HG02885 (cell line): Measurements from ENCODE around the gene HOXD8.

Experiments used
- ATAC-seq: cut with Tn5 transposase; IDR thresholded peaks from one replicate; pipeline ENCODE4 v1.9.1; 2021; ENCODE audit warnings: mild to moderate bottlenecking; ENCODE audit not compliant: unreplicated experiment, poor library complexity

Gene HOXD8

DNA sequence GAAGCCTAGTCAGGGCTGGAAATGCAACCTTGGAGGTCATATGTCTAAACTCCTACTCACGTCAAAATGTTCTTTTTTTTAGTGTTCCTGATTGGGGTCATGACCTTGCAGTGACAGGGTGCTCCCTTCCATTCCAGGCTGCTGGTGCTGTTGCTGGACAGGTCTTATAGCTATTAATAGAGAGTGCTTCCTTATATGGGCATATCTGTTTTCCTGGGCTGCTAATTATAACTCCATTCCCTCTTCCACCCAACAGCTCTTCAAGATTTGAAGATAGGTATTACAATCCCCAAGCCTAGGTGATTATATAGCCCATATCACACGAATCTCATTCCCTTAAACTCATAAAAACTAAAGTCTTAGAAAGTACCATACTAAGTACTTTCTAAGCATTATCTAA, 40.2 kb downstream of the HOXD8 start:
- ATAC-seq = no peak

DNA sequence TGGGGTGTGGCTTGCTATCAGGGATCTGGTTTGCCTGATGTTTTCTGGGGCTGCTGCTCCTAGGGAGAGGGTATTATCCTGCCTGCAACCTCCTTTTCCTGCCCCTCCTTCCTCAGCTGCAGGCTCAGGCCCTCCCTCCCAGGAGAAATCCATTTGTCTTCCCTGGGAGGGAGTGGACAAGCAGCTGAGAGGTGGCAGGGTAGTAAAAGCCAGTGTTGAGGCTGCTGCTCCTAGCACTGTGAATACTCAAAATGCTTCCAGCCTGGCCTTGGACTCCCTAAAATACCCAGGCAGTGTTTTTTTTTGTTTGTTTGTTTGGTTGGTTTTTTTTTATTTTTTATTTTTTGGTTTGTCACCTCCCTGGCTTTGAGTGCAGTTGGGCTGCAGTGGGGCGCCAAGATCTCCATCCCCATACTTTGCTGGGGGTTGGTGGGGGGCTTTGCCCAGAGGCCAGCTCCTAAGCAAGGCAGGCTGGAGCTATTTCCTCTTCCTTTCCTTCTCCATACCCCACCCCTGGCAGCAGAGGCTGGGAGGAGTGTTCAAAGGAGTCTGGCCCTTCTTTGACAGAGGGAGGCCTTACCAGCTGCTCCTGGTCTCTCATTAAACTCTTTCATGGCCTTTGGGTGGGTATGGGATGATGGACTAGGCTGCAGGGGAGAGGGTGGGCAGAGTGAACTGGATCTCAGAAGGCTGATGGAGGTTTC, 41.2 kb downstream of the HOXD8 start:
- no peak for ATAC-seq

DNA sequence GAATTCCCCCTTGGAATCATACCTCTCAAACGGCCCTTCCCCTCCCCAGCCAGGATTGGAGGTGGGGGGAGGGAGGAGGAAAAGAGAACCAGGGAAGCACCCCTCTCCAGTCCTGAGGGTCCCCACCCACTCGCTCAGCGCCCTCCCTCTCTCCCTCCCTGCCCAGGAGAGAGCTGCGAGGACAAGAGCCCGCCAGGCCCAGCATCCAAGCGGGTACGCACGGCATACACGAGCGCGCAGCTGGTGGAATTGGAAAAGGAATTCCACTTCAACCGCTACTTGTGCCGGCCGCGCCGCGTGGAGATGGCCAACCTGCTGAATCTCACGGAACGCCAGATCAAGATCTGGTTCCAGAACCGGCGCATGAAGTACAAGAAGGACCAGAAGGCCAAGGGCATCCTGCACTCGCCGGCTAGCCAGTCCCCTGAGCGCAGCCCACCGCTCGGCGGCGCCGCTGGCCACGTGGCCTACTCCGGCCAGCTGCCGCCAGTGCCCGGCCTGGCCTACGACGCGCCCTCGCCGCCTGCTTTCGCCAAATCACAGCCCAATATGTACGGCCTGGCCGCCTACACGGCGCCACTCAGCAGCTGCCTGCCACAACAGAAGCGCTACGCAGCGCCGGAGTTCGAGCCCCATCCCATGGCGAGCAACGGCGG, 42.0 kb downstream of the HOXD8 start:
- ATAC-seq = no peak

DNA sequence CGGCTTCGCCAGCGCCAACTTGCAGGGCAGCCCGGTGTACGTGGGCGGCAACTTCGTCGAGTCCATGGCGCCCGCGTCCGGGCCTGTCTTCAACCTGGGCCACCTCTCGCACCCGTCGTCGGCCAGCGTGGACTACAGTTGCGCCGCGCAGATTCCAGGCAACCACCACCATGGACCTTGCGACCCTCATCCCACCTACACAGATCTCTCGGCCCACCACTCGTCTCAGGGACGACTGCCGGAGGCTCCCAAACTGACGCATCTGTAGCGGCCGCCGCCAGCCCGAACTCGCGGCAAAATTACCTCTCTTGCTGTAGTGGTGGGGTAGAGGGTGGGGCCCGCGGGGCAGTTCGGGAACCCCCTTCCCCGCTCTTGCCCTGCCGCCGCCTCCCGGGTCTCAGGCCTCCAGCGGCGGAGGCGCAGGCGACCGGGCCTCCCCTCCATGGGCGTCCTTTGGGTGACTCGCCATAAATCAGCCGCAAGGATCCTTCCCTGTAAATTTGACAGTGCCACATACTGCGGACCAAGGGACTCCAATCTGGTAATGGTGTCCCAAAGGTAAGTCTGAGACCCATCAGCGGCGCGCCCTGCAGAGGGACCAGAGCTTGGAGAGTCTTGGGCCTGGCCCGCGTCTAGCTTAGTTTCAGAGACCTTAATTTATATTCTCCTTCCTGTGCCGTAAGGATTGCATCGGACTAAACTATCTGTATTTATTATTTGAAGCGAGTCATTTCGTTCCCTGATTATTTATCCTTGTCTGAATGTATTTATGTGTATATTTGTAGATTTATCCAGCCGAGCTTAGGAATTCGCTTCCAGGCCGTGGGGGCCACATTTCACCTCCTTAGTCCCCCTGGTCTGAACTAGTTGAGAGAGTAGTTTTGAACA, 42.7 kb downstream of the HOXD8 start:
- ATAC-seq = no peak

DNA sequence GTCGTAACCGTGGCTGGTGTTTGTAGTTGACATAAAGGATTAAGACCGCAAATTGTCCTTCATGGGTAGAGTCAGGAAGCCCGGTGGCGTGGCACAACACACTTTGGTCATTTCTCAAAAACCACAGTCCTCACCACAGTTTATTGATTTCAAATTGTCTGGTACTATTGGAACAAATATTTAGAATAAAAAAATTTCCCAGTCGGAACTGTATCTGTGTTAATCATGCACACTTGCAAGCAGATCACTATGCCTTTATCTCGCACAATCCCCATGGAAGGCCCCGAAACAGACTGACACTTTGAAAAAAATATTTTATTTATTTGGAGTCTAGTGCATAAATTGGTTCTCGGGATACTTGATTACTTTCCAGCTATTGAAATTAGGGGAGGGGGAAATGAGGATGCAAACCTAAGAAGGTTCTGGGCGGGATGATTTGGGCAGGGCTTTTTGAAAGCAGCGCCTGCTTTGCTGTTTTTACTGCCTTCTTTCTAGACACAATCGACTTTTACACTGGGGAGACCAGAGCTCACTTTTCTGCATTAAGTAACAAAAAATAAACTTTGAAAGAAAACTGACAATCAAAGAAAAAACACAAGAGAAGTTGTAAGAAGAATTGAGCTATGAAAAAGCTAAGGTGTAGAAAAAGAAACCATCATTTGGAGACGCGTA, 43.5 kb downstream of the HOXD8 start:
- ATAC-seq = no peak

DNA sequence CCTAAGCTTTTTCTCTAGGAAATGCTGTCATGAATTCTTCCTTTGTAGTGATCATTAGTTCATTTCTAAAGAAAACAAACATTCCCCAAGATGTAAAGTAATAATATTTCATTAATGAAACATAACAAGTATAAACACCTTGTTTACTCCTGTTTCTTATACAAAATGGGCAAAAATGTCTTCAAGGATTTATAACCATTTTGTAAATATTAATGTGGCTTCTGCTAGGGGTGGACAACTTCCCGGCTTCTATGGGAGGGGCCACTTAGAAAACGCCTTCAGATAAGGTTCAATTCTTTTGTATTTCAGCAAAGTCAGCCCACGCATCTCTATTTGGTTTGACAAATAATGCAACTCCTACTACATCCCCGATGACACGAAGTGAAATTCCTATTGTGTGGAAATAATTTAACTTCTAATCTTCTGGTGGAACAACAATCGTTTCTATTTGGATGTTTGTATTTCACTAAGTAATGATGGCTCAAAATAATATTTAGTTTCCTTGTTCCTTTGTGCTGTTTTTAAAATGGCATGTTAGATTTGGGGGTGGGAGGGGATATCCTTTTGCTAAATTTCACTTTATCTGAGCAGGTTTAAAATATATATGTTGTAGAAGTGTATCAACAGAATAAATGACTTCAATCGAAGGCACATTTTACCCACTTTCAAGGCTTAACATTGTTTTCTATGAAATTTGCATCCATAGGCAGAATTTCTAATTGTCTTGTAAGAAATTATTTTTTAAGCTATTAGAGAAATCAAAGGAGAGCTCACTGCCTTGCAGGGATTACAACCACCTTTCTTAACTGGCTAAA, 44.3 kb downstream of the HOXD8 start:
- ATAC-seq = no peak

DNA sequence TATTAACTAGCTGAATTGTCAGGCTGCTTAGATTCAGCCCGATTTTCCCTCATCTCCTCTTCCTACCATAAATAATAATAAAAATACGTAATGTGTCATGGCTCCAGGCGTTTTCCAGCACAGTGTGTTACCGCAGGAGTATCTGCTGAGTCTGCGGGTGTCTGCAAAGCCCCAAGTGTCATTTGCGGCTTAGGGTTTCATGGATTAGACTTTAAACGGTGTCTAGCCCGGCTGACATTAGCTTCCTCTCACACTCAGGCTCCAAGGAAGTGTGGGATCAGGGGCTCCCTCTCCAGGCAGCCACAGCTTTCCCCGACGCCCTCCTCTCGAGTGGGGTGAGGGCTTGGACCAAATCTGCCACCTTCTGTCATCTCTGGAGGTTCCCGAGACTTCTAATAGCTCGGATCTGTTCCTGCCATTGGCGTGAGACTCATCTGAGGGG, 44.9 kb downstream of the HOXD8 start:
- ATAC-seq = no peak

DNA sequence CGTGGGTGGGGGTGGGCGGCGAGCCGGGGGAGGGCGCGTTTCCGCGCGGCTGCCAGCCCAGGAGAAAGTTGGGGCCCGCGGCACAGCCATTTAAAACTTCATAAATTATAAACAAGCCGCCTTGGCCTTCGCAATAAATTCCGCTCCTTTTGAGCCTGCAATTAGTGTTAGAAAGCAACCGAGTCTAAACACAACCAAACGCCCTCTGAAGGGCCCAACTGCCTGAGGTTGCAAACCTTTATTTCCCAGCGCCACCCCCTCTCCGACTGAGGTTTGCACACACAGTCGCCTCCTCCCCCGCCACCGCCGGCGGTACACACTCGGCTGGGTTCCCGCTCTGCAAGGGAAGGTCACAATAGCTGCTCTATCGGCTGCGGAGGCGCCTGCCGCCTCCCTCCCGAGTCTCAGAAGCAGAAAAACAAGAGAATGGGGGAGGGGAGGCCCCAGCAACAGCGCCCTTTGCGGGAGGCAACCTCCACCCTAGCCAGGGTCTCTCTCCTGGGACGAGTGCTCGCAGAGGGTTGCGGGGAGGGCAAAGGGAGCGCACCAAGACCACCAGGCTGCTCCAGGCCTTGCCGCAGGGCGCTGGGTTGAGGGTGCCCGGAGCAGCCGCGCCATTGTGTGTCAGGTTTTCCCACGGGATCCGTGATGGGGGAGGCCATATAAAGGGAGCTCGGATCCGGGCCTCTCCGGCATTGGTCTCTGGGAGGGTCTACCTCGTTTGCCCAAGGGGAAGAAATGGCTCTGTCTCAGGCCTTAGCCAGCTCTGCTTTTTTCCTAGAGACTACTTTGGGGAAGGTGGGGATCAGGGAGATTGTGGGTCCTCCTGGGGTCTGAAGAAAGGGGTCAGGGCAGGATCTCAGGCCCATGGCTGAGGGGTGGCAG, 45.6 kb downstream of the HOXD8 start:
- peak; percentile 81 for ATAC-seq

DNA sequence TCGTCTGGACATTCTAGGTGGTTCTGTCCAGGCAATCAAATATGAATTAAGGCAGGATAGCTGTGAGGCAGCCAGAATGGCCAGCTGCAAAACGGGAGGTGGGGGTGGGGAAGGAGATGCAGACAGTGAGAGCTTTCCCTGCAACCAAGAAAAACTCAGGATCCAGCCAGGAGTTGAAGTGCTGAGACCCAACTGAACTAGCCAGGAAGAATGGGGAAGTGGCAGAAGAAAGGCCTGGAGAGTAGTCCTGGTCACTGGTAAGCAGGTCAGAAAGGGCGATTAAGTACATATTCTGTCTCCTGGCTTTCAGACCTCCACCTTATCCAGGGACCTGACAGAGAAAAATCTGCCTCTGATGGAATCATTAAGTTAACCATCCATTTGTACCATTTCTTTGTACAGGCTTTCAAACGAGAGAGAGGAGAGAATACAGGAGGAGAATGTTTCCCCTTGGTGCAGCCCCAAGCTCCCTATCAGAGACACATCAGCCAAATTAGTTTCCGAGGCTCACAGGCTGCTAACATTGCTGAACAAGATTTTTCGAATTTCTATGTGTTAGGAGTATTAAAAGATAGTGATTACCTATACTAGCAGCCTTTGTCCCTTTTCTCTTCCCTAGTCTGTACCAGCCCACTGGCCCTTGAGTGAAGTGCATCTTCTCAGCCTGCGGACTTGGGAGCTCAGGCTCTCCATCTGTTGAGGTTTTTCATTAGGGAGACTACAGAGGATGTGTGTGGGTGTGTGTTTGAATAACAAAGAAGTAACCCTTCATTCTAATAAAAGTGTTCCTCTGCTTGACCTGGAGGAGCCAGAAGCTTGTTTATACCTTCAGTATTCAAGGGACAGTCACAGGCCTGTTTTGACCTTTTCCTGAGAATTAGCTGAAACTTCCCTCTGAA, 46.5 kb downstream of the HOXD8 start:
- ATAC-seq = no peak

DNA sequence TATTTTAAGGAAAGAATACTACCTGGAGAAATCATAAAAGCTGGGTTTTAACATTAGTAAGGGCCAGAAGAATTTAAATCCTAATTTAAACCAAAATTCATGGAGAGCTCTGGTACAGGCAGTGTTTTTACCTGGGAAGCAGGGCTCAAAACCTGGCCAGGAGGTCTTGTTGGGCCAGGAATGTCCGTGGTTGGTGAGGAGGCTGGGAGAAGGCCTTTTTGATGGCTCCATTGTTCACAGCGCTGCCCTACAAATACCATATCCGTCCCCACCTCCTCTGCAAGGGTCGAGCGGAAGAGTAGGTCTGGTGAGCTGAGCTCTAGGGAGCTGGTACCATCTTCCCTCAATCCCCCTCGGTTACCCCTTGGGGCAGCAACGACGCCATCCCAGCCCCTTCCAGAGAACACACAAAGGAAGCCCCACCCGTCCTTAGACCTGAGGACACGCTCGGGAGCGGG, 48.1 kb downstream of the HOXD8 start:
- ATAC-seq = no peak

DNA sequence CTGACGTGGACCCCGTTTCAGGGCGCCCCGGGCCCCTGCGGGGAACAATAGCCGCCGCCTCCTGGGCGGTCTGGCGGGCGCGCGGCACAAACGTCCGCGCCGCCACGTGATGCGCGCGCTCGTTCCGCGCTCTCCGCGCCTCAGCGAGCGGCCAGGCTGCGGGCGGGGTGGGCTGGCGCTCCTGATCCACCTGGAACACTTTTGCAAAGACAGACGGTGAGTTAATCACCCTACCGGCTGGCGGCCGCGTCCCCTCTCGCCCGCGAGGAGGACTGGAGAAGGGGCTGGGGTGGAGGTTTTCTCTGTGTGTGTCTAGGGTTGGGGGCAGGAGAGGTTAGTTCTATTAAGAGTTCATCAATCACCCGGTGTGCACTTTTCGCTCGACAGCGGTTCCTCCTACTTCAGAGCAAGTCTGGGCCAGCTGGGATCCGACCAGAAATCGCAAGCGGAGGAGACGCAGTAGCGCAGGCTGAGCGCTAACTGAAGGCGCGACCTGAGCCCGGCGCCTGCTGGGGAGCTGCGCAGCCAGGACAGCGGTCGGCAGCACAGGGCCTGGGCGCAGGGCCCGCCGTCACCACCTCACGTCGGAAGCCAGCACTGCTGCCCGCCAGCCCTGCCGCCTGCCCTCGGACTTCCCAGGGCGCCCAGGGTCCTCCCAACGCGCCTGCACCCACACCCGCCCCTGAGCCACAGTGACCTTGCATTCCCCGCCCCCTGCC, 48.7 kb downstream of the HOXD8 start:
- no peak for ATAC-seq

DNA sequence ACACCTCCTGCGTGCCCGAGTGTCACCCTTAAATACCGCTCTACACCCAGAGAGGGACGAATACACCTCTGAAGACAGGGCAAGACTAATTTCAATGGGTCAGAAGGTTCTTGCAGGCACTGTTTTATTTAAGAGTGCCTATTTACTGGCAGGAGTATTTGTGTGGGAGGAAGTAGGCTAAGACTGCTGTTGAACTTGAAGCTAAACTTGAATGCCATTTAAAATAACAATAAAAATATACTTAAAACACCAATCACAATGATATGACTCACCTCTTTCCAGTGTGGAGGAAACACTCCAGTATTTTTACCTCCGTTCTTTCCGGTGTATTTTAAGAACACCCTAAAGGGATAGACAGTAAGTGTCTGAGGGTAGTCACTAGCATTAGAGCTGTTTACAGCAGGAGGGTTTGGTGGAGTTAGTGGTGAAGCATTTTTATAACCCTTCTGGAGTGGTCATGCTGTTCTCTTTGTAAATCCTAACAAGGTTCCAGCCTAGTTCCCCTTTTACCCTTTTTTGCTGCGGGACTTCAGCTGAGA, 49.3 kb downstream of the HOXD8 start:
- no peak for ATAC-seq

DNA sequence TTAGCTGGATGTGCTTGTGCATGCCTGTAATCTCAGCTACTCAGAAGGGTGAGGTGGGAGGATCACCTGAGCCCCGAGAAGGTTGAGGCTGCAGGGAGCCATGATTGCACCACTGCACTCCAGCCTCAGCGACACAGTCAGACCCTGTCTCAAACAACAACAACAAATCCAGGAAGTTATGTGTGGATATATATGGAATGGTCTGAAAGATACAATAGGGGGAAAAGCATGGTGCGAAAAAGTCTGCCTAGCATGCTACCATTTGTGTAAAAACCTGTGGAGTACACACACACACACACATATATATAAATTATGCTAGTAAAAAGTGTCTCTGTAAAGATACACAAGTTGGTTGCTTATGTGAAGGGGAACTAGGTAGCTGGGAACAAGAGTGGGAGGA, 52.0 kb downstream of the HOXD8 start:
- ATAC-seq = no peak
